HEK293T (cell line): ENCODE measurements around the gene IL7R.

Experiments
- ARNT ChIP-seq: fragments of 450-650 bp; IDR thresholded peaks from 2 replicates; pipeline ENCODE4 v1.6.1; 2017; ENCODE audit warnings: mild to moderate bottlenecking
- BHLHE40 ChIP-seq: fragments of 450-650 bp; IDR thresholded peaks from 2 replicates; pipeline ENCODE4 v1.6.1; 2016; ENCODE audit warnings: mild to moderate bottlenecking, moderate library complexity, borderline replicate concordance
- CTBP1 ChIP-seq: fragments of 450-650 bp; IDR thresholded peaks from 2 replicates; pipeline ENCODE4 v1.6.1; 2016; ENCODE audit warnings: borderline replicate concordance
- ELF4 ChIP-seq: fragments of 450-650 bp; IDR thresholded peaks from 2 replicates; pipeline ENCODE4 v1.6.1; 2017; ENCODE audit warnings: antibody characterized with exemption
- FOXA1 ChIP-seq: fragments of 450-650 bp; IDR thresholded peaks from 2 replicates; pipeline ENCODE4 v1.6.1; 2016; ENCODE audit warnings: mild to moderate bottlenecking
- FOXK2 ChIP-seq: fragments of 450-650 bp; IDR thresholded peaks from 2 replicates; pipeline ENCODE4 v1.6.1; 2016; ENCODE audit warnings: mild to moderate bottlenecking
- FOXM1 ChIP-seq: fragments of 450-650 bp; IDR thresholded peaks from 2 replicates; pipeline ENCODE4 v1.6.1; 2017; ENCODE audit warnings: mild to moderate bottlenecking, borderline replicate concordance
- HDGF ChIP-seq: fragments of 450-650 bp; IDR thresholded peaks from 2 replicates; pipeline ENCODE4 v1.6.1; 2017; ENCODE audit warnings: antibody characterized with exemption, borderline replicate concordance
- NFRKB ChIP-seq: fragments of 450-650 bp; IDR thresholded peaks from 2 replicates; pipeline ENCODE4 v1.6.1; 2016; ENCODE audit warnings: mild to moderate bottlenecking, moderate library complexity
- SP1 ChIP-seq: fragments of 450-650 bp; IDR thresholded peaks from 2 replicates; pipeline ENCODE4 v1.6.1; 2017
- SUZ12 ChIP-seq: fragments of 450-650 bp; IDR thresholded peaks from 2 replicates; pipeline ENCODE4 v1.6.1; 2016; ENCODE audit warnings: mild to moderate bottlenecking
- TARDBP ChIP-seq: fragments of 450-650 bp; IDR thresholded peaks from 2 replicates; pipeline ENCODE4 v1.6.1; 2016
- ZNF384 ChIP-seq: fragments of 450-650 bp; IDR thresholded peaks from 2 replicates; pipeline ENCODE4 v1.6.1; 2016
- TF ChIP-seq, protein P1 (sequence below): fragments of 450-650 bp; IDR thresholded peaks from 2 replicates; pipeline ENCODE4 v1.6.1; 2016

DNA sequence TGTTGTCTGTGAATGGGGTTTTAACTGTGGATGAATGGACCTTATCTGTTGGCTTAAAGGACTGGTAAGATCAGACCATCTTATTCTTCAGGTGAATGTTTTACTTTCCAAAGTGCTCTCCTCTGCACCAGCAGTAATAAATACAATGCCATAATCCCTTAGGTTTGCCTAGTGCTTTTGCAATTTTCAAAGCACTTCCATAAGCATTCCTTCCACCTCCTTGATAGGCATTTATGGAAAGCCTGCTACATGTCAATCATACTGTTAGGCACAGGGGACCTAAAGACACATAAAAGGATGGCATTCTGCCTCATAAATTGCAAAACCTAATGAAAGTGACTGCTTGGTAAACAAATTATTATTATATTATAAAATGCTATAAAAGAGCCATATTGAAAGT is 21.4 kb downstream of the IL7R start:
- no peak for TF ChIP-seq HDGF
- no peak for TF ChIP-seq FOXM1
- no peak for TF ChIP-seq FOXK2
- no peak for TF ChIP-seq BHLHE40
- TF ChIP-seq FOXA1 = no peak
- no peak for TF ChIP-seq ARNT
- TF ChIP-seq, protein P1, sequence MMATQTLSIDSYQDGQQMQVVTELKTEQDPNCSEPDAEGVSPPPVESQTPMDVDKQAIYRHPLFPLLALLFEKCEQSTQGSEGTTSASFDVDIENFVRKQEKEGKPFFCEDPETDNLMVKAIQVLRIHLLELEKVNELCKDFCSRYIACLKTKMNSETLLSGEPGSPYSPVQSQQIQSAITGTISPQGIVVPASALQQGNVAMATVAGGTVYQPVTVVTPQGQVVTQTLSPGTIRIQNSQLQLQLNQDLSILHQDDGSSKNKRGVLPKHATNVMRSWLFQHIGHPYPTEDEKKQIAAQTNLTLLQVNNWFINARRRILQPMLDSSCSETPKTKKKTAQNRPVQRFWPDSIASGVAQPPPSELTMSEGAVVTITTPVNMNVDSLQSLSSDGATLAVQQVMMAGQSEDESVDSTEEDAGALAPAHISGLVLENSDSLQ = no peak
- TF ChIP-seq ELF4 = no peak
- TF ChIP-seq SP1 = no peak
- TF ChIP-seq CTBP1 = no peak
- no peak for TF ChIP-seq TARDBP
- no peak for TF ChIP-seq SUZ12
- TF ChIP-seq NFRKB = no peak
- no peak for TF ChIP-seq ZNF384
